CD14-positive monocyte (primary cell): Measurements from ENCODE around the gene PHF5A. TPM values are rescaled to one million over a fixed set of nuclear protein-coding genes. Genes with fewer than 3 reads are reported as not detected.

ENCODE experiments used
- DNase-seq, 3 donors: peaks; one replicate each; pipeline ENCODE4 v3.0.0-alpha.2; 2011 to 2022
- H2AFZ ChIP-seq: 2 replicates; pipeline ENCODE4 v1.6.0; 2012; ENCODE audit warnings: mild to moderate bottlenecking, low read depth, low read length, inconsistent platforms; ENCODE audit not compliant: insufficient read depth, poor library complexity, severe bottlenecking
- H3K27ac ChIP-seq, 2 donors: 1 replicate in 1 of 2; 2 replicates in 1 of 2; pipeline ENCODE4 v1.5.1; 2012 to 2013; ENCODE audit warnings: low read length in 2 of 2, control low read depth in 1 of 2, inconsistent platforms in 1 of 2, low read depth in 1 of 2, mild to moderate bottlenecking in 1 of 2
- H3K27me3 ChIP-seq, 2 donors: one replicate each; pipeline versions ENCODE4 v1.6.0 to v1.6.1; 2011 to 2013; ENCODE audit warnings: low read length in 2 of 2; ENCODE audit not compliant: control insufficient read depth in 2 of 2, insufficient read depth in 2 of 2
- H3K36me3 ChIP-seq, 2 donors: replicated peaks in 1 of 2; 1 replicate in 1 of 2; 2 replicates in 1 of 2; pipeline versions ENCODE4 v1.5.1 to v1.6.1; 2012 to 2013; ENCODE audit warnings: low read length in 2 of 2, control low read depth in 1 of 2, inconsistent platforms in 1 of 2, mild to moderate bottlenecking in 1 of 2; ENCODE audit not compliant: insufficient read depth in 2 of 2, control insufficient read depth in 1 of 2
- H3K4me1 ChIP-seq, 2 donors: 1 replicate in 1 of 2; 2 replicates in 1 of 2; pipeline versions ENCODE4 v1.5.1 to v1.6.1; 2012 to 2013; ENCODE audit warnings: low read length in 2 of 2, control low read depth in 1 of 2, inconsistent platforms in 1 of 2, mild to moderate bottlenecking in 1 of 2, moderate library complexity in 1 of 2; ENCODE audit not compliant: insufficient read depth in 2 of 2, control insufficient read depth in 1 of 2
- H3K4me2 ChIP-seq: replicated peaks from 2 replicates; pipeline ENCODE3; 2012; ENCODE audit warnings: low read length, moderate library complexity, mild to moderate bottlenecking; ENCODE audit not compliant: poor library complexity, severe bottlenecking; ENCODE audit errors: extremely low read depth
- H3K4me3 ChIP-seq, 3 experiments: fragments of 200-600 bp in 1 of 3; sonication (generic) in 1 of 3; replicated peaks in 1 of 3; 1 replicate in 2 of 3; 2 replicates in 1 of 3; pipeline ENCODE4 v1.5.1; 2011 to 2013; ENCODE audit warnings: low read length in 3 of 3, mild to moderate bottlenecking in 3 of 3, control low read depth in 2 of 3, low read depth in 2 of 3, inconsistent platforms in 1 of 3, moderate library complexity in 1 of 3
- H3K79me2 ChIP-seq: 2 replicates; pipeline ENCODE4 v1.6.0; 2012; ENCODE audit warnings: mild to moderate bottlenecking, control low read depth, inconsistent platforms, low read length, moderate library complexity; ENCODE audit not compliant: insufficient read depth
- H3K9ac ChIP-seq: 2 replicates; pipeline ENCODE4 v1.6.0; 2017; ENCODE audit warnings: low read length, mild to moderate bottlenecking; ENCODE audit not compliant: insufficient read depth, poor library complexity, severe bottlenecking
- H3K9me3 ChIP-seq, 2 donors: replicated peaks in 1 of 2; 1 replicate in 1 of 2; 2 replicates in 1 of 2; pipeline versions ENCODE4 v1.5.1 to v1.6.1; 2012 to 2013; ENCODE audit warnings: low read length in 2 of 2, control low read depth in 1 of 2; ENCODE audit not compliant: control insufficient read depth in 1 of 2, insufficient read depth in 1 of 2
- H4K20me1 ChIP-seq: 2 replicates; pipeline ENCODE4 v1.6.0; 2012; ENCODE audit warnings: mild to moderate bottlenecking, low read length, control low read depth, moderate library complexity; ENCODE audit not compliant: insufficient read depth
- H3K27ac Mint-ChIP-seq, 7 donors: one replicate each; pipeline ENCODE4 v1.8.0; 2020; ENCODE audit warnings: mild to moderate bottlenecking in 7 of 7, mixed read lengths in 7 of 7, moderate library complexity in 6 of 7, inconsistent platforms in 2 of 7
- H3K27me3 Mint-ChIP-seq, 3 donors: one replicate each; pipeline ENCODE4 v1.8.0; 2021 to 2022; ENCODE audit warnings: low read depth in 3 of 3, mild to moderate bottlenecking in 3 of 3, mixed read lengths in 3 of 3, moderate library complexity in 3 of 3, inconsistent platforms in 1 of 3
- H3K36me3 Mint-ChIP-seq, 2 donors: one replicate each; pipeline ENCODE4 v1.8.0; 2020; ENCODE audit warnings: mixed read lengths in 2 of 2, inconsistent platforms in 1 of 2, mild to moderate bottlenecking in 1 of 2
- H3K4me1 Mint-ChIP-seq: one replicate; pipeline ENCODE4 v1.8.0; 2020; ENCODE audit warnings: mild to moderate bottlenecking, mixed read lengths
- H3K4me3 Mint-ChIP-seq, 2 donors: one replicate each; pipeline ENCODE4 v1.8.0; 2020; ENCODE audit warnings: mild to moderate bottlenecking in 2 of 2, mixed read lengths in 2 of 2, moderate library complexity in 1 of 2
- H3K9me3 Mint-ChIP-seq, 7 donors: one replicate each; pipeline ENCODE4 v1.8.0; 2020 to 2022; ENCODE audit warnings: mixed read lengths in 7 of 7, mild to moderate bottlenecking in 6 of 7, moderate library complexity in 6 of 7, inconsistent platforms in 2 of 7
- WGBS: methylation state at CpG from one replicate; pipeline ENCODE4 v1.1.5; 2013; ENCODE audit warnings: missing lambda C conversion rate; ENCODE audit not compliant: insufficient coverage; 5-methylcytosine and 5-hydroxymethylcytosine counted together
- intact Hi-C, 2 donors: fragments of 100-400 bp; cut with micrococcal nuclease; formaldehyde crosslinking; loops; one replicate each; pipeline versions ENCODE4 v1.15.0 to v1.15.1; 2023
- polyA plus RNA-seq, 3 donors: library from polyadenylated mRNA; depleted of rRNA in 1 of 3; unstranded in 2 of 3; stranded (reverse) in 1 of 3; fragments of 300-500 nt in 2 of 3; fragments of >200 nt in 1 of 3; fragmentation: Illumina TruSeq in 2 of 3; gene quantifications; 1 replicate in 2 of 3; 2 replicates in 1 of 3; pipeline ENCODE4 v1.2.3, GENCODE V29; 2012 to 2021
- TF ChIP-seq, protein P1 (sequence below): fragments of 200-600 bp; IDR thresholded peaks from one replicate; pipeline ENCODE4 v1.8.0; 2022; ENCODE audit warnings: antibody characterized with exemption, mild to moderate bottlenecking

Gene PHF5A
- polyA plus RNA-seq, 3 donors: 22.0 to 31.3 (median 26.3) TPM

DNA sequence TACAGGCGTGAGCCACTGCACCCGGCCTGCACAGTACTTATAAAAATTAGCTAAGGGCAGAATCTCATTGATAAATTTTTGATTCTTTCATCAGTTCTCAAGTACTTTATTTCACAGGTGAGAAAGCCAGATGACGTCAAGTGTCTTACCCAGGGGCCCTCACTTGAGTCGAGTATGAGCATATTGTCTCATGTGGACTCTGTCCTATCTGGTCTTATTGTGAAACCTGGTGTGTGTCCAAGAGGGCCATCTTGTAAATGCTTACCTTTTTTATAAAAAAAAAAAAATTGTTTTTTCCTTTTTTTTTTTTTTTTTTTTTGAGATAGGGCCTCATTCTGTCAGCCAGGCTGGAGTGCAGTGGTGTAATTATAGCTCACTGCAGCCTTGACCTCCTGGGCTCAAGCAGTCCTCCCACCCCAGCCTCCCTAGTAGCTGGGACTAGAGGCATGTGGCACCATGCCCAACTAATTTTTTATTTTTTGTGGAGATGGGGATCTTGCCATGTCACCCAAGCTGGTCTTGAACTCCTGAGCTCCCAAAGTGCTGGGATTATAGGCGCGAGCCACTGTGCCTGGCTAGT is 6.5 kb upstream of the PHF5A start:
- H3K36me3 Mint-ChIP-seq: peaks cover 25 to 42% of the 10 kb centered on the region in 2 donors
- peaks cover 53% of the 10 kb centered on the region for H4K20me1 ChIP-seq
- H3K4me1 Mint-ChIP-seq: peaks cover 23% of the 10 kb centered on the region
- H2AFZ ChIP-seq: no peak overlapping the region
- no peaks in the 10 kb centered on the region for H3K27me3 Mint-ChIP-seq
- peaks cover 1 to 10% of the 10 kb centered on the region in 2 donors for H3K4me1 ChIP-seq
- no peak for DNase-seq
- whole genome bisulfite sequencing: 94% methylated on average over 2 of the region's 6 CpGs
- no peak overlapping the region for H3K27ac Mint-ChIP-seq
- no peak overlapping the region for H3K4me2 ChIP-seq
- no peak overlapping the region for H3K9ac ChIP-seq
- H3K4me3 Mint-ChIP-seq: no peak overlapping the region
- H3K27ac ChIP-seq: no peak overlapping the region
- TF ChIP-seq, protein P1, sequence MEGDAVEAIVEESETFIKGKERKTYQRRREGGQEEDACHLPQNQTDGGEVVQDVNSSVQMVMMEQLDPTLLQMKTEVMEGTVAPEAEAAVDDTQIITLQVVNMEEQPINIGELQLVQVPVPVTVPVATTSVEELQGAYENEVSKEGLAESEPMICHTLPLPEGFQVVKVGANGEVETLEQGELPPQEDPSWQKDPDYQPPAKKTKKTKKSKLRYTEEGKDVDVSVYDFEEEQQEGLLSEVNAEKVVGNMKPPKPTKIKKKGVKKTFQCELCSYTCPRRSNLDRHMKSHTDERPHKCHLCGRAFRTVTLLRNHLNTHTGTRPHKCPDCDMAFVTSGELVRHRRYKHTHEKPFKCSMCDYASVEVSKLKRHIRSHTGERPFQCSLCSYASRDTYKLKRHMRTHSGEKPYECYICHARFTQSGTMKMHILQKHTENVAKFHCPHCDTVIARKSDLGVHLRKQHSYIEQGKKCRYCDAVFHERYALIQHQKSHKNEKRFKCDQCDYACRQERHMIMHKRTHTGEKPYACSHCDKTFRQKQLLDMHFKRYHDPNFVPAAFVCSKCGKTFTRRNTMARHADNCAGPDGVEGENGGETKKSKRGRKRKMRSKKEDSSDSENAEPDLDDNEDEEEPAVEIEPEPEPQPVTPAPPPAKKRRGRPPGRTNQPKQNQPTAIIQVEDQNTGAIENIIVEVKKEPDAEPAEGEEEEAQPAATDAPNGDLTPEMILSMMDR: no peak
- no peak overlapping the region for H3K4me3 ChIP-seq
- intact Hi-C loops: loop anchor here in 1 of 2 donors (10.0 kb wide), 1 partner anchor 150 kb away; the partner anchor contains the start of genes DESI1 and XRCC6
- no peaks in the 10 kb centered on the region for H3K9me3 Mint-ChIP-seq
- H3K36me3 ChIP-seq: peaks cover 5 to 49% of the 10 kb centered on the region in 2 donors
- no peaks in the 10 kb centered on the region for H3K9me3 ChIP-seq
- no peaks in the 10 kb centered on the region for H3K27me3 ChIP-seq
- peaks cover 96% of the 10 kb centered on the region for H3K79me2 ChIP-seq

DNA sequence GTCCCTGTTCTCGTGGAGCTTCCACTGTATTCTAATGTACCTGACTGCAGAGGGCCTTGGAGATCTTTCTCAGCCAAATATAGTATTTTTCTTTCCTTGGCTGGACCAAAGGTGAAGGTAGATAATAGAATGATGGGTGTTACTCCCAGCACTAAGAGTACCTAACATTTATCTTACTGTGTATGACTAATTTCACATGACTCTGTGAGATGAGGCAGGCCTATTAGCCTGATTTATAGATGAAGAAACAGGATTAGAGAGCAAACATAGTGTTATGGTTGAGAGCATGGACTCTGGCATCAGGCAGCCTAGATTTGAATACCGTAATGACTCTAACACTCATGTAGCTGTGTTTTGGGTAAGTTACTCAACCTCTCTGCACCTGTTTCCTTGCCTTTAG is 3.1 kb upstream of the PHF5A start:
- WGBS: no CpG with 5 or more reads among the region's 2 CpGs
- Histone ChIP-seq H3K79me2 (peaks cover 93% of the 10 kb centered on the region), H4K20me1 (peaks cover 22% of the 10 kb centered on the region), H3K27me3 (no peaks in the 10 kb centered on the region), H2AFZ (no peak overlapping the region), H3K4me1 (peaks cover 16 to 29% of the 10 kb centered on the region in 2 donors), H3K4me2 (no peak overlapping the region), H3K4me3 (no peak overlapping the region), H3K9me3 (no peaks in the 10 kb centered on the region), H3K27ac (peak overlapping the region in 1 of 2 donors; percentile 28), H3K9ac (no peak overlapping the region), H3K36me3 (peaks cover 11 to 41% of the 10 kb centered on the region in 2 donors)
- TF ChIP-seq, protein P1: no peak
- Mint-ChIP-seq H3K4me3 (no peak overlapping the region), H3K9me3 (no peaks in the 10 kb centered on the region), H3K4me1 (peaks cover 30% of the 10 kb centered on the region), H3K36me3 (peaks cover 25 to 35% of the 10 kb centered on the region in 2 donors), H3K27ac (peak overlapping the region in 1 of 7 donors; percentile 33), H3K27me3 (no peaks in the 10 kb centered on the region)
- no peak for DNase-seq
- intact Hi-C loops: loop anchor here in 1 of 2 donors (10.0 kb wide), 1 partner anchor 153 kb away; the partner anchor contains the start of genes DESI1 and XRCC6
